ENCODE results near the gene AUTS2. TPM values are rescaled to one million over a fixed set of nuclear protein-coding genes. Genes with fewer than 3 reads are reported as not detected.

AUTS2 gene
- total and polyA plus RNA-seq, 4 experiments from 2014 or later: 3.4 to 35.2 (median 25.5) TPM

- DNase-seq: no peak
- Mint-ChIP-seq H3K4me1 (no peaks in the 10 kb centered on the region), H3K4me3 (no peak overlapping the region), H3K27ac (no peak overlapping the region), H3K9me3 (peaks cover 0 to 3% (median 0%) of the 10 kb centered on the region in 8 donors), H3K27me3 (peaks cover 0 to 3% of the 10 kb centered on the region in 2 donors), H3K36me3 (no peaks in the 10 kb centered on the region)
- Histone ChIP-seq H3K4me3 (ENCODE audit: low read length in 2 of 2) (no peak overlapping the region), H3K27ac (ENCODE audit: low read depth, low read length) (no peak overlapping the region), H3K27me3 (ENCODE audit: insufficient read depth, low read length) (no peaks in the 10 kb centered on the region), H3K36me3 (ENCODE audit: insufficient read depth, low read length) (no peaks in the 10 kb centered on the region), H3K4me1 (ENCODE audit: insufficient read depth, low read length) (no peaks in the 10 kb centered on the region), H3K9me3 (ENCODE audit: control insufficient read depth in 1 of 2, low read length in 2 of 2) (no peaks in the 10 kb centered on the region)
- ChIA-PET CTCF (ENCODE audit: partially characterized antibody) (no interaction called here), POLR2A (ENCODE audit: partially characterized antibody) (no interaction called here)
- intact Hi-C loops (cut with micrococcal nuclease): no loop called here
These were observed 20.8 kb downstream of the AUTS2 start for GRCh38 chr7:69619054-69619453.

GRCh38 chr7:69619635-69620034 is 21.4 kb downstream of the AUTS2 start:
- intact Hi-C loops (cut with micrococcal nuclease): no loop called here
- ChIA-PET CTCF (ENCODE audit: partially characterized antibody) (interaction anchor here (1.4 kb wide), 1 partner anchor 9 kb away, joined by 3 read pairs; no protein-coding TSS in a partner anchor), POLR2A (ENCODE audit: partially characterized antibody) (no interaction called here)
- Histone ChIP-seq H3K9me3 (ENCODE audit: control insufficient read depth in 1 of 2, low read length in 2 of 2) (no peaks in the 10 kb centered on the region), H3K27me3 (ENCODE audit: insufficient read depth, low read length) (no peaks in the 10 kb centered on the region), H3K36me3 (ENCODE audit: insufficient read depth, low read length) (no peaks in the 10 kb centered on the region), H3K4me3 (ENCODE audit: low read length in 2 of 2) (no peak overlapping the region), H3K4me1 (ENCODE audit: insufficient read depth, low read length) (no peaks in the 10 kb centered on the region), H3K27ac (ENCODE audit: low read depth, low read length) (no peak overlapping the region)
- Mint-ChIP-seq H3K27me3 (peaks cover 0 to 3% of the 10 kb centered on the region in 2 donors), H3K4me3 (no peak overlapping the region), H3K36me3 (no peaks in the 10 kb centered on the region), H3K27ac (no peak overlapping the region), H3K9me3 (peaks cover 0 to 3% (median 0%) of the 10 kb centered on the region in 8 donors), H3K4me1 (no peaks in the 10 kb centered on the region)
- DNase-seq: no peak

- Mint-ChIP-seq H3K27ac (no peak overlapping the region), H3K4me3 (no peak overlapping the region), H3K36me3 (no peaks in the 10 kb centered on the region), H3K27me3 (peaks cover 0 to 3% of the 10 kb centered on the region in 2 donors), H3K9me3 (peaks cover 0 to 3% (median 0%) of the 10 kb centered on the region in 8 donors), H3K4me1 (no peaks in the 10 kb centered on the region)
- Histone ChIP-seq H3K36me3 (ENCODE audit: insufficient read depth, low read length) (no peaks in the 10 kb centered on the region), H3K27me3 (ENCODE audit: insufficient read depth, low read length) (no peaks in the 10 kb centered on the region), H3K9me3 (ENCODE audit: control insufficient read depth in 1 of 2, low read length in 2 of 2) (no peaks in the 10 kb centered on the region), H3K4me3 (ENCODE audit: low read length in 2 of 2) (no peak overlapping the region), H3K27ac (ENCODE audit: low read depth, low read length) (no peak overlapping the region), H3K4me1 (ENCODE audit: insufficient read depth, low read length) (no peaks in the 10 kb centered on the region)
- CTCF ChIA-PET (ENCODE audit: partially characterized antibody): interaction anchor here (1.4 kb wide), 1 partner anchor 10 kb away, joined by 3 read pairs; no protein-coding TSS in a partner anchor
- POLR2A ChIA-PET (ENCODE audit: partially characterized antibody): no interaction called here
- DNase-seq: no peak
- intact Hi-C loops (cut with micrococcal nuclease): no loop called here
These were observed 21.8 kb downstream of the AUTS2 start for GRCh38 chr7:69620063-69620462.

- Mint-ChIP-seq H3K4me3 (no peak overlapping the region), H3K36me3 (no peaks in the 10 kb centered on the region), H3K4me1 (no peaks in the 10 kb centered on the region), H3K9me3 (peaks cover 0 to 3% (median 0%) of the 10 kb centered on the region in 8 donors), H3K27ac (no peak overlapping the region), H3K27me3 (peaks cover 0 to 3% of the 10 kb centered on the region in 2 donors)
- Histone ChIP-seq H3K4me1 (ENCODE audit: insufficient read depth, low read length) (no peaks in the 10 kb centered on the region), H3K27ac (ENCODE audit: low read depth, low read length) (no peak overlapping the region), H3K36me3 (ENCODE audit: insufficient read depth, low read length) (no peaks in the 10 kb centered on the region), H3K27me3 (ENCODE audit: insufficient read depth, low read length) (no peaks in the 10 kb centered on the region), H3K4me3 (ENCODE audit: low read length in 2 of 2) (no peak overlapping the region), H3K9me3 (ENCODE audit: control insufficient read depth in 1 of 2, low read length in 2 of 2) (no peaks in the 10 kb centered on the region)
- POLR2A ChIA-PET (ENCODE audit: partially characterized antibody): no interaction called here
- DNase-seq: no peak
- CTCF ChIA-PET (ENCODE audit: partially characterized antibody): interaction anchor here (1.4 kb wide), 1 partner anchor 10 kb away, joined by 3 read pairs; no protein-coding TSS in a partner anchor
- intact Hi-C loops (cut with micrococcal nuclease): no loop called here
These were observed 22.4 kb downstream of the AUTS2 start for GRCh38 chr7:69620650-69621049.

- Mint-ChIP-seq H3K9me3 (peaks cover 0 to 3% (median 0%) of the 10 kb centered on the region in 8 donors), H3K4me1 (no peaks in the 10 kb centered on the region), H3K27me3 (peaks cover 0 to 3% of the 10 kb centered on the region in 2 donors), H3K36me3 (no peaks in the 10 kb centered on the region), H3K27ac (no peak overlapping the region), H3K4me3 (no peak overlapping the region)
- Histone ChIP-seq H3K9me3 (ENCODE audit: control insufficient read depth in 1 of 2, low read length in 2 of 2) (no peaks in the 10 kb centered on the region), H3K4me3 (ENCODE audit: low read length in 2 of 2) (no peak overlapping the region), H3K4me1 (ENCODE audit: insufficient read depth, low read length) (no peaks in the 10 kb centered on the region), H3K27ac (ENCODE audit: low read depth, low read length) (no peak overlapping the region), H3K36me3 (ENCODE audit: insufficient read depth, low read length) (no peaks in the 10 kb centered on the region), H3K27me3 (ENCODE audit: insufficient read depth, low read length) (no peaks in the 10 kb centered on the region)
- ChIA-PET POLR2A (ENCODE audit: partially characterized antibody) (no interaction called here), CTCF (ENCODE audit: partially characterized antibody) (no interaction called here)
- intact Hi-C loops (cut with micrococcal nuclease): no loop called here
- no peak for DNase-seq
These were observed 23.9 kb downstream of the AUTS2 start for GRCh38 chr7:69622014-69622835.

GRCh38 chr7:69622960-69623359 is 24.7 kb downstream of the AUTS2 start:
- intact Hi-C loops (cut with micrococcal nuclease): no loop called here
- Mint-ChIP-seq H3K36me3 (no peaks in the 10 kb centered on the region), H3K4me3 (no peak overlapping the region)

GRCh38 chr7:69624435-69625230 is 26.4 kb downstream of the AUTS2 start:
- H3K27me3 Mint-ChIP-seq: peaks cover 0 to 3% of the 10 kb centered on the region in 2 donors

More at GRCh38 chr7:69622960-69623359, 24.7 kb downstream of the AUTS2 start:
- H3K4me1 ChIP-seq (ENCODE audit: insufficient read depth, low read length): no peaks in the 10 kb centered on the region
- H3K4me1 Mint-ChIP-seq: no peaks in the 10 kb centered on the region
- no peak overlapping the region for H3K27ac Mint-ChIP-seq
- no peaks in the 10 kb centered on the region for H3K27me3 ChIP-seq (ENCODE audit: insufficient read depth, low read length)
- H3K9me3 Mint-ChIP-seq: peaks cover 0 to 3% (median 0%) of the 10 kb centered on the region in 8 donors
- no peaks in the 10 kb centered on the region for H3K9me3 ChIP-seq (ENCODE audit: control insufficient read depth in 1 of 2, low read length in 2 of 2)
- no peak overlapping the region for H3K4me3 ChIP-seq (ENCODE audit: low read length in 2 of 2)
- CTCF ChIA-PET (ENCODE audit: partially characterized antibody): no interaction called here
- POLR2A ChIA-PET (ENCODE audit: partially characterized antibody): no interaction called here
- peaks cover 0 to 3% of the 10 kb centered on the region in 2 donors for H3K27me3 Mint-ChIP-seq
- no peaks in the 10 kb centered on the region for H3K36me3 ChIP-seq (ENCODE audit: insufficient read depth, low read length)
- no peak for DNase-seq
- no peak overlapping the region for H3K27ac ChIP-seq (ENCODE audit: low read depth, low read length)

More at GRCh38 chr7:69624435-69625230, 26.4 kb downstream of the AUTS2 start:
- H3K27ac Mint-ChIP-seq: no peak overlapping the region
- H3K4me1 ChIP-seq (ENCODE audit: insufficient read depth, low read length): no peaks in the 10 kb centered on the region
- no peak overlapping the region for H3K4me3 Mint-ChIP-seq
- no peaks in the 10 kb centered on the region for H3K36me3 Mint-ChIP-seq
- H3K27ac ChIP-seq (ENCODE audit: low read depth, low read length): no peak overlapping the region
- ChIA-PET POLR2A (ENCODE audit: partially characterized antibody) (no interaction called here), CTCF (ENCODE audit: partially characterized antibody) (no interaction called here)
- no peak overlapping the region for H3K4me3 ChIP-seq (ENCODE audit: low read length in 2 of 2)
- peaks cover 0 to 5% (median 0%) of the 10 kb centered on the region in 8 donors for H3K9me3 Mint-ChIP-seq
- no peaks in the 10 kb centered on the region for H3K4me1 Mint-ChIP-seq
- H3K36me3 ChIP-seq (ENCODE audit: insufficient read depth, low read length): no peaks in the 10 kb centered on the region
- intact Hi-C loops (cut with micrococcal nuclease): no loop called here
- H3K9me3 ChIP-seq (ENCODE audit: control insufficient read depth in 1 of 2, low read length in 2 of 2): no peaks in the 10 kb centered on the region
- H3K27me3 ChIP-seq (ENCODE audit: insufficient read depth, low read length): no peaks in the 10 kb centered on the region
- DNase-seq: no peak

All from CD4-positive, alpha-beta memory T cell (primary cell).